Activated CD8-positive, alpha-beta T cell treated with anti-CD3 and anti-CD28 coated beads, Interleukin-2, amount 10 ng/mL, durations not matched to agents 7 days and 5 days (primary cell): ENCODE data around the gene INPP4A. TPM values are rescaled to one million over a fixed set of nuclear protein-coding genes. Genes with fewer than 3 reads are reported as not detected.

Experiments
- ATAC-seq: fragments of 150-1000 bp; cut with Tn5 transposase; one replicate; pipeline ENCODE4 v1.10.0; 2021; ENCODE audit warnings: moderate library complexity
- CTCF ChIA-PET: fragments of 350-600 bp; sonication (Branson Sonifier 250); formaldehyde crosslinking; loops from one replicate; lab custom pipeline; 2021; ENCODE audit warnings: antibody characterized with exemption; lab: Charles Lee
- POLR2A ChIA-PET: fragments of 350-600 bp; sonication (Branson Sonifier 250); formaldehyde crosslinking; loops from one replicate; lab custom pipeline; 2021; ENCODE audit warnings: antibody characterized with exemption; lab: Charles Lee
- DNase-seq: peaks from one replicate; pipeline ENCODE4 v3.0.0-alpha.2; 2020
- H3K27ac Mint-ChIP-seq: one replicate; pipeline ENCODE4 v1.8.0; 2021; ENCODE audit warnings: mild to moderate bottlenecking, mixed read lengths
- H3K27me3 Mint-ChIP-seq: one replicate; pipeline ENCODE4 v1.8.0; 2021; ENCODE audit warnings: low read depth, mixed read lengths
- H3K36me3 Mint-ChIP-seq: one replicate; pipeline ENCODE4 v1.8.0; 2021; ENCODE audit warnings: low read depth, mixed read lengths
- H3K4me1 Mint-ChIP-seq: one replicate; pipeline ENCODE4 v1.8.0; 2021; ENCODE audit warnings: low read depth, mixed read lengths
- H3K4me3 Mint-ChIP-seq: one replicate; pipeline ENCODE4 v1.8.0; 2021; ENCODE audit warnings: mild to moderate bottlenecking, mixed read lengths
- H3K9me3 Mint-ChIP-seq: one replicate; pipeline ENCODE4 v1.8.0; 2022; ENCODE audit warnings: mixed read lengths; ENCODE audit not compliant: insufficient read depth
- total RNA-seq, 2 experiments: library from RNA; stranded (reverse); gene quantifications; one replicate each; pipeline ENCODE4 v1.2.3, GENCODE V29; 2021

Gene INPP4A
- total RNA-seq, 2 experiments from 2014 or later: 152 to 157 TPM

- no peak overlapping the region for H3K27ac Mint-ChIP-seq
- peaks cover 43% of the 10 kb centered on the region for H3K36me3 Mint-ChIP-seq
- DNase-seq (peak; percentile 47), ATAC-seq (peak; percentile 77)
- no peak overlapping the region for H3K4me3 Mint-ChIP-seq
- peaks cover 34% of the 10 kb centered on the region for H3K4me1 Mint-ChIP-seq
- POLR2A ChIA-PET: interaction anchor here (0.7 kb wide), 1 partner anchor 127 kb away, joined by 3 read pairs; no protein-coding TSS in a partner anchor
- H3K27me3 Mint-ChIP-seq: no peaks in the 10 kb centered on the region
- CTCF ChIA-PET: interaction anchor here (0.9 to 1.9 kb wide), 5 partner anchors 10 to 189 kb away, joined by 3 to 13 read pairs (median 4); no protein-coding TSS in a partner anchor
- no peaks in the 10 kb centered on the region for H3K9me3 Mint-ChIP-seq
These were observed 157.0 kb downstream of the INPP4A start for GRCh38 chr2:98601532-98602132.

GRCh38 chr2:98604547-98604946 is 159.9 kb downstream of the INPP4A start:
- DNase-seq (no peak), ATAC-seq (no peak)
- Mint-ChIP-seq H3K27ac (no peak overlapping the region), H3K4me3 (no peak overlapping the region), H3K36me3 (peaks cover 22% of the 10 kb centered on the region), H3K4me1 (peaks cover 34% of the 10 kb centered on the region), H3K9me3 (no peaks in the 10 kb centered on the region), H3K27me3 (no peaks in the 10 kb centered on the region)
- ChIA-PET POLR2A (no interaction called here), CTCF (interaction anchor here (0.8 to 2.5 kb wide), 6 partner anchors 30 to 464 kb away, joined by 3 to 8 read pairs (median 4); no protein-coding TSS in a partner anchor)

GRCh38 chr2:98605076-98605475 is 160.4 kb downstream of the INPP4A start:
- no peak for DNase-seq
- Mint-ChIP-seq H3K4me1 (peaks cover 39% of the 10 kb centered on the region), H3K9me3 (no peaks in the 10 kb centered on the region), H3K27ac (peak overlapping the region; percentile 16), H3K36me3 (peaks cover 16% of the 10 kb centered on the region), H3K27me3 (no peaks in the 10 kb centered on the region), H3K4me3 (no peak overlapping the region)
- no peak for ATAC-seq
- ChIA-PET POLR2A (no interaction called here), CTCF (interaction anchor here (0.8 to 2.5 kb wide), 6 partner anchors 29 to 463 kb away, joined by 3 to 8 read pairs (median 4); no protein-coding TSS in a partner anchor)

- Mint-ChIP-seq H3K9me3 (no peaks in the 10 kb centered on the region), H3K4me3 (no peak overlapping the region), H3K27ac (peak overlapping the region; percentile 95), H3K4me1 (peaks cover 53% of the 10 kb centered on the region), H3K27me3 (no peaks in the 10 kb centered on the region), H3K36me3 (peaks cover 21% of the 10 kb centered on the region)
- CTCF ChIA-PET: interaction anchor here (1.2 to 2.5 kb wide), 5 partner anchors 28 to 230 kb away, joined by 3 to 8 read pairs (median 7); no protein-coding TSS in a partner anchor
- DNase-seq: no peak
- ATAC-seq: no peak
- POLR2A ChIA-PET: no interaction called here
These were observed 161.8 kb downstream of the INPP4A start for GRCh38 chr2:98606431-98606830.

GRCh38 chr2:98607104-98607503 is 162.4 kb downstream of the INPP4A start:
- H3K4me3 Mint-ChIP-seq: peak overlapping the region; percentile 91
- H3K36me3 Mint-ChIP-seq: peaks cover 23% of the 10 kb centered on the region
- no peak for DNase-seq
- H3K9me3 Mint-ChIP-seq: no peaks in the 10 kb centered on the region
- ChIA-PET CTCF (interaction anchor here (1.2 to 2.4 kb wide), 4 partner anchors 27 to 229 kb away, joined by 3 to 7 read pairs (median 6); no protein-coding TSS in a partner anchor), POLR2A (no interaction called here)
- no peaks in the 10 kb centered on the region for H3K27me3 Mint-ChIP-seq
- H3K4me1 Mint-ChIP-seq: peaks cover 57% of the 10 kb centered on the region
- H3K27ac Mint-ChIP-seq: peak overlapping the region; percentile 95
- no peak for ATAC-seq

- no peaks in the 10 kb centered on the region for H3K9me3 Mint-ChIP-seq
- peaks cover 58% of the 10 kb centered on the region for H3K4me1 Mint-ChIP-seq
- DNase-seq: no peak
- H3K27ac Mint-ChIP-seq: peak overlapping the region; percentile 95
- peaks cover 25% of the 10 kb centered on the region for H3K36me3 Mint-ChIP-seq
- H3K4me3 Mint-ChIP-seq: peak overlapping the region; percentile 91
- peak; percentile 2 for ATAC-seq
- ChIA-PET CTCF (interaction anchor here (1.6 to 2.4 kb wide), 2 partner anchors 42 to 228 kb away, joined by 7 read pairs; no protein-coding TSS in a partner anchor), POLR2A (interaction anchor here (0.7 kb wide), 1 partner anchor 50 kb away, joined by 3 read pairs; no protein-coding TSS in a partner anchor)
- no peaks in the 10 kb centered on the region for H3K27me3 Mint-ChIP-seq
These were observed 163.1 kb downstream of the INPP4A start for GRCh38 chr2:98607741-98608115.

GRCh38 chr2:98608116-98608961 is 163.7 kb downstream of the INPP4A start, which contains the start of the genes COA5 and UNC50:
Gene COA5, minus strand, starts transcription at chr2:98608512. Its CDS starts 107 bp downstream, at chr2:98608405.
Gene UNC50, plus strand, starts transcription at chr2:98608589. Its CDS starts 1,171 bp downstream, at chr2:98609760.
- H3K27ac Mint-ChIP-seq: peak within 1 kb of the TSS; percentile 95
- ChIA-PET CTCF (interaction anchor here (0.8 to 2.4 kb wide), 7 partner anchors 26 to 228 kb away, joined by 3 to 7 read pairs (median 4); no protein-coding TSS in a partner anchor), POLR2A (interaction anchor here (0.7 to 1.4 kb wide), 8 partner anchors 9 to 572 kb away, joined by 3 to 7 read pairs (median 3); no protein-coding TSS in a partner anchor)
- no peaks in the 10 kb centered on the region for H3K27me3 Mint-ChIP-seq
- peak; percentile 93 for DNase-seq
- ATAC-seq: peak; percentile 92
- peaks cover 58% of the 10 kb centered on the region for H3K4me1 Mint-ChIP-seq
- peaks cover 27% of the 10 kb centered on the region for H3K36me3 Mint-ChIP-seq
- peak within 1 kb of the TSS; percentile 91 for H3K4me3 Mint-ChIP-seq
- H3K9me3 Mint-ChIP-seq: no peaks in the 10 kb centered on the region

GRCh38 chr2:98608962-98609604 is 164.4 kb downstream of the INPP4A start:
- H3K36me3 Mint-ChIP-seq: peaks cover 31% of the 10 kb centered on the region
- no peak for DNase-seq
- ChIA-PET CTCF (interaction anchor here (0.6 to 1.2 kb wide), 7 partner anchors 25 to 295 kb away, joined by 3 to 6 read pairs (median 3); no protein-coding TSS in a partner anchor), POLR2A (interaction anchor here (0.5 to 1.4 kb wide), 10 partner anchors 9 to 571 kb away, joined by 3 to 7 read pairs (median 3); no protein-coding TSS in a partner anchor)
- peak; percentile 8 for ATAC-seq
- H3K9me3 Mint-ChIP-seq: no peaks in the 10 kb centered on the region
- no peaks in the 10 kb centered on the region for H3K27me3 Mint-ChIP-seq
- H3K27ac Mint-ChIP-seq: peak overlapping the region; percentile 95
- peak overlapping the region; percentile 91 for H3K4me3 Mint-ChIP-seq
- peaks cover 61% of the 10 kb centered on the region for H3K4me1 Mint-ChIP-seq

GRCh38 chr2:98614024-98614739 is 169.5 kb downstream of the INPP4A start:
- no peaks in the 10 kb centered on the region for H3K27me3 Mint-ChIP-seq
- DNase-seq: no peak
- H3K36me3 Mint-ChIP-seq: peaks cover 61% of the 10 kb centered on the region
- no peak overlapping the region for H3K4me3 Mint-ChIP-seq
- POLR2A ChIA-PET: interaction anchor here (1.1 kb wide), 1 partner anchor 9 kb away, joined by 3 read pairs; no protein-coding TSS in a partner anchor
- peaks cover 43% of the 10 kb centered on the region for H3K4me1 Mint-ChIP-seq
- CTCF ChIA-PET: interaction anchor here (0.7 kb wide), 1 partner anchor 222 kb away, joined by 3 read pairs; no protein-coding TSS in a partner anchor
- H3K9me3 Mint-ChIP-seq: no peaks in the 10 kb centered on the region
- peak; percentile 14 for ATAC-seq
- peak overlapping the region; percentile 9 for H3K27ac Mint-ChIP-seq

GRCh38 chr2:98615481-98615880 is 170.8 kb downstream of the INPP4A start:
- peaks cover 70% of the 10 kb centered on the region for H3K36me3 Mint-ChIP-seq
- DNase-seq (no peak), ATAC-seq (no peak)
- ChIA-PET POLR2A (no interaction called here), CTCF (no interaction called here)
- H3K4me3 Mint-ChIP-seq: no peak overlapping the region
- peak overlapping the region; percentile 51 for H3K27ac Mint-ChIP-seq
- H3K4me1 Mint-ChIP-seq: peaks cover 33% of the 10 kb centered on the region
- no peaks in the 10 kb centered on the region for H3K9me3 Mint-ChIP-seq
- H3K27me3 Mint-ChIP-seq: no peaks in the 10 kb centered on the region
